Right atrium auricular region (tissue), 2 donors: ENCODE measurements around the gene HEXIM2. TPM values are rescaled to one million over a fixed set of nuclear protein-coding genes. Genes with fewer than 3 reads are reported as not detected.

Experiments
- DNase-seq: peaks from one replicate; pipeline ENCODE4 v3.0.0-alpha.2; 2019; ENCODE audit warnings: low spot score
- H3K27ac ChIP-seq, 2 donors: fragments of 200-600 bp; sonication (generic); 1 replicate in 1 of 2; 2 replicates in 1 of 2; pipeline ENCODE4 v1.5.1; 2016 to 2019
- H3K27me3 ChIP-seq, 2 donors: fragments of 200-600 bp; sonication (generic); one replicate each; pipeline versions ENCODE4 v1.5.1 to v1.6.0; 2017 to 2019
- H3K36me3 ChIP-seq: fragments of 200-600 bp; sonication (generic); one replicate; pipeline ENCODE4 v1.5.1; 2016
- H3K4me1 ChIP-seq, 2 donors: fragments of 200-600 bp; sonication (generic); one replicate each; pipeline versions ENCODE4 v1.5.1 to v1.6.0; 2017 to 2019
- H3K4me3 ChIP-seq, 2 donors: fragments of 200-600 bp; sonication (generic); 1 replicate in 1 of 2; 2 replicates in 1 of 2; pipeline ENCODE4 v1.5.1; 2017 to 2019; ENCODE audit warnings: mild to moderate bottlenecking in 1 of 2, moderate library complexity in 1 of 2
- H3K9me3 ChIP-seq, 2 donors: fragments of 200-600 bp; sonication (generic); one replicate each; pipeline ENCODE4 v1.5.1; 2019
- CTCF ChIP-seq, 2 donors: fragments of 200-600 bp; sonication (generic); IDR thresholded peaks; one replicate each; pipeline ENCODE4 v1.5.1; 2019; ENCODE audit warnings: antibody characterized with exemption in 2 of 2
- total RNA-seq, 2 donors: library from RNA; depleted of rRNA; stranded (reverse); fragments of >200 nt; gene quantifications; one replicate each; pipeline ENCODE4 v1.1.0, GENCODE V29; 2016

Gene HEXIM2
- total RNA-seq, 2 donors from 2014 or later, result 3.1 to 6.8 TPM

- TF ChIP-seq CTCF (IDR thresholded peaks at IDR 0.05), result no peak
- H3K27ac ChIP-seq, result no peak overlapping the region
- H3K36me3 ChIP-seq, result peaks cover 42% of the 10 kb centered on the region
- H3K27me3 ChIP-seq, result no peaks in the 10 kb centered on the region
- H3K4me3 ChIP-seq, result no peak overlapping the region
- H3K9me3 ChIP-seq, result no peaks in the 10 kb centered on the region
- peaks cover 0 to 22% of the 10 kb centered on the region in 2 donors for H3K4me1 ChIP-seq
- no peak for DNase-seq
These were observed 43.0 kb upstream of the HEXIM2 start for GRCh38 chr17:45118691-45119090.

- no peaks in the 10 kb centered on the region for H3K9me3 ChIP-seq
- no peaks in the 10 kb centered on the region for H3K27me3 ChIP-seq
- H3K36me3 ChIP-seq, result peaks cover 38% of the 10 kb centered on the region
- no peak for TF ChIP-seq CTCF (IDR thresholded peaks at IDR 0.05)
- no peak overlapping the region for H3K4me3 ChIP-seq
- no peak overlapping the region for H3K27ac ChIP-seq
- no peak for DNase-seq
- H3K4me1 ChIP-seq, result peaks cover 0 to 34% of the 10 kb centered on the region in 2 donors
These were observed 41.7 kb upstream of the HEXIM2 start for GRCh38 chr17:45119964-45120363.

- Histone ChIP-seq H3K9me3 (no peaks in the 10 kb centered on the region), H3K4me1 (peaks cover 0 to 34% of the 10 kb centered on the region in 2 donors), H3K27me3 (no peaks in the 10 kb centered on the region), H3K36me3 (peaks cover 34% of the 10 kb centered on the region), H3K4me3 (no peak overlapping the region), H3K27ac (no peak overlapping the region)
- no peak for TF ChIP-seq CTCF (IDR thresholded peaks at IDR 0.05)
- DNase-seq, result no peak
These were observed 41.1 kb upstream of the HEXIM2 start for GRCh38 chr17:45120558-45120957.

GRCh38 chr17:45121055-45121454, 40.6 kb upstream of the HEXIM2 start:
- Histone ChIP-seq H3K9me3 (no peaks in the 10 kb centered on the region), H3K4me3 (no peak overlapping the region), H3K27me3 (no peaks in the 10 kb centered on the region), H3K27ac (no peak overlapping the region), H3K4me1 (peaks cover 0 to 34% of the 10 kb centered on the region in 2 donors), H3K36me3 (peaks cover 30% of the 10 kb centered on the region)
- no peak for DNase-seq
- TF ChIP-seq CTCF (IDR thresholded peaks at IDR 0.05), result no peak

GRCh38 chr17:45123076-45123770, 38.5 kb upstream of the HEXIM2 start:
- Histone ChIP-seq H3K4me1 (peaks cover 0 to 51% of the 10 kb centered on the region in 2 donors), H3K27ac (peak overlapping the region; percentile 61 to 67), H3K4me3 (no peak overlapping the region), H3K36me3 (peaks cover 12% of the 10 kb centered on the region), H3K27me3 (no peaks in the 10 kb centered on the region), H3K9me3 (no peaks in the 10 kb centered on the region)
- no peak for DNase-seq
- no peak for TF ChIP-seq CTCF (IDR thresholded peaks at IDR 0.05)
